Esophagus squamous epithelium (tissue), 4 donors: ENCODE data around the gene RAET1G.

ENCODE experiments used
- POLR2A ChIP-seq, 4 donors: fragments of 450-650 bp; IDR thresholded peaks; one replicate each; pipeline ENCODE4 v1.6.1; 2017; ENCODE audit warnings: antibody characterized with exemption in 4 of 4, mild to moderate bottlenecking in 4 of 4, moderate library complexity in 3 of 4
- TF ChIP-seq, protein P1 (sequence below), 6 experiments: fragments of 450-650 bp in 4 of 6; fragments of 200-600 bp in 2 of 6; sonication (generic) in 2 of 6; IDR thresholded peaks; one replicate each; pipeline ENCODE4 v1.5.1; 2016 to 2019; ENCODE audit warnings: antibody characterized with exemption in 6 of 6, mild to moderate bottlenecking in 4 of 6, moderate library complexity in 4 of 6

DNA sequence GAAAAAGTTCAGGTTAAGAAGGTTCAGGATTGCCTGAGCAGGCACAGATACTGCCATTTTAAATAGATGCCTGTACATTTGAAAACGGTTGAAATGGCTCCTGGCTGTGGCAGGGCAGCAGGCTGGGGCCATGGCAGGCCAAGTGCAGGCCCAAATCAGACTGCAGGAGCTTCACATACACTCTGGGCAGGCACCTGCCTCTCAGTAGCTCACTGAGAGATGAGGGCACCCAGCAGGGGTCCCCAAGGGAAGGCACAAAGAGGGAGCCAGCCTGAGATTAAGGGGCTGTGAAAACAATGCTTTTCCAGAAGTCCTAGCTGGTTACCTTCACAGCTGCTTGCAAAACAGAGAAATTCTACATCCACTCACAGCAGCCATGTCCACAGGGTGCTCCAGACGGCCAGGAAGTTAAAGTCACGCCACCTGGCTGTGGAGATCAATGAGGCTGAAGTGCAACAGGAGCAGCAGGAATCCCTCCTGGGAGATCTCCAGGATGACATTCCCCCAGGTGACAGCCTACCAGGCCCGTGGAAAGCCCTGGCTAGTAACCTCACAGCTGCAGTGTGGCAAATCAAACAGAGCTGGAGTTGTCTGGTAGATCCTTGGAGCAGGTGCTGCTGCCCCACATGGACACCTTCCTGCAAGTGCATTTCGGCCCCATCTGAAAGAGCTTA lies 18.8 kb downstream of the RAET1G start:
- TF ChIP-seq POLR2A (IDR thresholded peaks at IDR 0.05): no peak
- TF ChIP-seq, protein P1, sequence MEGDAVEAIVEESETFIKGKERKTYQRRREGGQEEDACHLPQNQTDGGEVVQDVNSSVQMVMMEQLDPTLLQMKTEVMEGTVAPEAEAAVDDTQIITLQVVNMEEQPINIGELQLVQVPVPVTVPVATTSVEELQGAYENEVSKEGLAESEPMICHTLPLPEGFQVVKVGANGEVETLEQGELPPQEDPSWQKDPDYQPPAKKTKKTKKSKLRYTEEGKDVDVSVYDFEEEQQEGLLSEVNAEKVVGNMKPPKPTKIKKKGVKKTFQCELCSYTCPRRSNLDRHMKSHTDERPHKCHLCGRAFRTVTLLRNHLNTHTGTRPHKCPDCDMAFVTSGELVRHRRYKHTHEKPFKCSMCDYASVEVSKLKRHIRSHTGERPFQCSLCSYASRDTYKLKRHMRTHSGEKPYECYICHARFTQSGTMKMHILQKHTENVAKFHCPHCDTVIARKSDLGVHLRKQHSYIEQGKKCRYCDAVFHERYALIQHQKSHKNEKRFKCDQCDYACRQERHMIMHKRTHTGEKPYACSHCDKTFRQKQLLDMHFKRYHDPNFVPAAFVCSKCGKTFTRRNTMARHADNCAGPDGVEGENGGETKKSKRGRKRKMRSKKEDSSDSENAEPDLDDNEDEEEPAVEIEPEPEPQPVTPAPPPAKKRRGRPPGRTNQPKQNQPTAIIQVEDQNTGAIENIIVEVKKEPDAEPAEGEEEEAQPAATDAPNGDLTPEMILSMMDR (IDR thresholded peaks at IDR 0.05): no peak
